Endothelial cell (in vitro differentiated cells): ENCODE measurements around the gene PSD. TPM values are rescaled to one million over a fixed set of nuclear protein-coding genes. Genes with fewer than 3 reads are reported as not detected.
A peak's percentile ranks its signal among the peaks of the same experiment; 100 is the strongest.

Source experiments
- DNase-seq: peaks from one replicate; pipeline ENCODE4 v3.0.0; 2021; ENCODE audit warnings: low spot score
- H3K27ac Mint-ChIP-seq: one replicate; pipeline ENCODE4 v1.8.0; 2021; ENCODE audit warnings: mixed read lengths, inconsistent platforms; ENCODE audit not compliant: unreplicated experiment
- H3K27me3 Mint-ChIP-seq: one replicate; pipeline ENCODE4 v1.8.0; 2021; ENCODE audit warnings: mild to moderate bottlenecking, moderate library complexity, mixed read lengths, inconsistent platforms; ENCODE audit not compliant: unreplicated experiment
- H3K36me3 Mint-ChIP-seq: one replicate; pipeline ENCODE4 v1.8.0; 2021; ENCODE audit warnings: mild to moderate bottlenecking, low read depth, mixed read lengths, inconsistent platforms; ENCODE audit not compliant: unreplicated experiment
- H3K4me1 Mint-ChIP-seq: one replicate; pipeline ENCODE4 v1.8.0; 2021; ENCODE audit warnings: mild to moderate bottlenecking, mixed read lengths, inconsistent platforms; ENCODE audit not compliant: unreplicated experiment
- H3K4me3 Mint-ChIP-seq: one replicate; pipeline ENCODE4 v1.8.0; 2021; ENCODE audit warnings: mild to moderate bottlenecking, mixed read lengths, inconsistent platforms; ENCODE audit not compliant: unreplicated experiment
- H3K9me3 Mint-ChIP-seq: one replicate; pipeline ENCODE4 v1.8.0; 2021; ENCODE audit warnings: mixed read lengths, inconsistent platforms; ENCODE audit not compliant: unreplicated experiment
- total RNA-seq: library from RNA; stranded (reverse); fragmentation: NEBNext Ultra II Directional; extraction: Animal tissue kit (Norgen Biotek cat#: 25700); gene quantifications from one replicate; pipeline ENCODE4 v1.2.1, GENCODE V29; 2021; ENCODE audit not compliant: unreplicated experiment
- TF ChIP-seq, protein P1 (sequence below): fragments of 200-600 bp; sonication (generic); IDR thresholded peaks from one replicate; pipeline ENCODE4 v1.5.0; 2021; ENCODE audit warnings: antibody characterized with exemption; ENCODE audit not compliant: unreplicated experiment

Gene PSD
- total RNA-seq, 1 donor from 2014 or later: 0.31 TPM

DNA sequence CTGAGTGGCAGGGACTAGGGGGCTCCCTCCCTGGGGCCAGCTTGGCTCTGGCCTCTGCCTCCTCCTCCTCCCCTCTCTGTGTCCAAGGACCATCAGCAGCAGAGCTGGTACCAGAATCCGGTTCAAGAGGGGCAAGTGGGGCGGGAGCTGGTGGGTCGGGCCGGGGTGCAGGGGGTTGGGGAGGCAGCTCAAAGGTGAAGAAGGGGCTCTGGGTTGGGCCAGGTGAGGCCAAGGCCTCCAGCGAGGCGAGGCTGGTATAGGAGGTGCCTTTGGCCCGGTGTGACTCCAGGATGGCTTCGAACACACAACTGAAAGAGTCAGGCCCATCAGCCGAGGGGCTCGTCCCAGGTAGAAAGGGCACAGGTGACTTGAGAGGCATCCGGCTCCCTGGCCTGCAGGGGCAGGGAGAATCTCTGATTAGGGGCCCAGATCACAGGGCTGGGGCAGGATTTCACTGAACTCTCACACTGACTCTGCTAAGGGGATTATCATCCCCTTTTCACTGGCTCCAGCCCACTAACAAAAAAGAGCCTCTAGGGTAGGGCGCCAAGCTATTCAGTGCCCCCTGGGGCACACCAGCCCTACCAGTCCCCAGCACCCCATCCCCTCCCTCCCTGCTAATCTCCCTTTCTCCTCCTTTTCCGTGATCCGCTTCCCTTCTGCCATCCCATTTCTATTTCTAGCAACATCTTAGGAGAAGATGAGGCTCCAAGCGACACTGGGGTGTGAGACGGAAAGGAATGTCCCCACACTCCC, 4.6 kb downstream of the PSD start:
- Mint-ChIP-seq H3K27me3 (peaks cover 32% of the 10 kb centered on the region), H3K36me3 (peaks cover 10% of the 10 kb centered on the region), H3K4me1 (peaks cover 15% of the 10 kb centered on the region), H3K4me3 (no peak overlapping the region), H3K9me3 (no peaks in the 10 kb centered on the region), H3K27ac (no peak overlapping the region)
- TF ChIP-seq, protein P1, sequence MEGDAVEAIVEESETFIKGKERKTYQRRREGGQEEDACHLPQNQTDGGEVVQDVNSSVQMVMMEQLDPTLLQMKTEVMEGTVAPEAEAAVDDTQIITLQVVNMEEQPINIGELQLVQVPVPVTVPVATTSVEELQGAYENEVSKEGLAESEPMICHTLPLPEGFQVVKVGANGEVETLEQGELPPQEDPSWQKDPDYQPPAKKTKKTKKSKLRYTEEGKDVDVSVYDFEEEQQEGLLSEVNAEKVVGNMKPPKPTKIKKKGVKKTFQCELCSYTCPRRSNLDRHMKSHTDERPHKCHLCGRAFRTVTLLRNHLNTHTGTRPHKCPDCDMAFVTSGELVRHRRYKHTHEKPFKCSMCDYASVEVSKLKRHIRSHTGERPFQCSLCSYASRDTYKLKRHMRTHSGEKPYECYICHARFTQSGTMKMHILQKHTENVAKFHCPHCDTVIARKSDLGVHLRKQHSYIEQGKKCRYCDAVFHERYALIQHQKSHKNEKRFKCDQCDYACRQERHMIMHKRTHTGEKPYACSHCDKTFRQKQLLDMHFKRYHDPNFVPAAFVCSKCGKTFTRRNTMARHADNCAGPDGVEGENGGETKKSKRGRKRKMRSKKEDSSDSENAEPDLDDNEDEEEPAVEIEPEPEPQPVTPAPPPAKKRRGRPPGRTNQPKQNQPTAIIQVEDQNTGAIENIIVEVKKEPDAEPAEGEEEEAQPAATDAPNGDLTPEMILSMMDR: no peak
- DNase-seq: no peak

- Mint-ChIP-seq H3K36me3 (peaks cover 13% of the 10 kb centered on the region), H3K9me3 (no peaks in the 10 kb centered on the region), H3K27me3 (peaks cover 31% of the 10 kb centered on the region), H3K4me3 (no peak overlapping the region), H3K27ac (no peak overlapping the region), H3K4me1 (peaks cover 16% of the 10 kb centered on the region)
- no peak for DNase-seq
- TF ChIP-seq, protein P1: no peak
Measured at GRCh38 chr10:102413053-102413705, 5.4 kb downstream of the PSD start.

DNA sequence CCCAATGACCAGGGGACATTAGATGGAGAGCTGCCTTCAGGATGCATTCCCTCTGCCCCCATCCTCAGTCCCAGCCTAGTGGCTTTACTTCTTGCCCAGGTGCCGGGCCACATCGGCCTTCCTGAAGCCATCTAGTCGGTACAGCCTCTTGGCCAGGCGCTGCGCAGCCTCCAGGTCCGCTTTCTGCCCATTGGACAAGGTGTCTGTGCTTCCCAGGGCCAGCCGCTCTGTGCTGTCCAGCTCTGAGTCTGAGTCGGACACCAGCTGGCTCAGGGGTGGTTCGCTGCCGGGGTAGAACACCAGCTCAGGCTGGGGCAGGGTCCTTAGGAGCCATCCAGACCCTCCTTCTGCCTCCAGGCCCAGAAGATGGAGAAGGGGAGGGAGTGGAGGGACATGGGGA, 6.3 kb downstream of the PSD start:
- no peak for DNase-seq
- peaks cover 19% of the 10 kb centered on the region for H3K4me1 Mint-ChIP-seq
- H3K36me3 Mint-ChIP-seq: peaks cover 12% of the 10 kb centered on the region
- no peaks in the 10 kb centered on the region for H3K9me3 Mint-ChIP-seq
- H3K27ac Mint-ChIP-seq: no peak overlapping the region
- TF ChIP-seq, protein P1: no peak
- no peak overlapping the region for H3K4me3 Mint-ChIP-seq
- H3K27me3 Mint-ChIP-seq: peaks cover 30% of the 10 kb centered on the region

DNA sequence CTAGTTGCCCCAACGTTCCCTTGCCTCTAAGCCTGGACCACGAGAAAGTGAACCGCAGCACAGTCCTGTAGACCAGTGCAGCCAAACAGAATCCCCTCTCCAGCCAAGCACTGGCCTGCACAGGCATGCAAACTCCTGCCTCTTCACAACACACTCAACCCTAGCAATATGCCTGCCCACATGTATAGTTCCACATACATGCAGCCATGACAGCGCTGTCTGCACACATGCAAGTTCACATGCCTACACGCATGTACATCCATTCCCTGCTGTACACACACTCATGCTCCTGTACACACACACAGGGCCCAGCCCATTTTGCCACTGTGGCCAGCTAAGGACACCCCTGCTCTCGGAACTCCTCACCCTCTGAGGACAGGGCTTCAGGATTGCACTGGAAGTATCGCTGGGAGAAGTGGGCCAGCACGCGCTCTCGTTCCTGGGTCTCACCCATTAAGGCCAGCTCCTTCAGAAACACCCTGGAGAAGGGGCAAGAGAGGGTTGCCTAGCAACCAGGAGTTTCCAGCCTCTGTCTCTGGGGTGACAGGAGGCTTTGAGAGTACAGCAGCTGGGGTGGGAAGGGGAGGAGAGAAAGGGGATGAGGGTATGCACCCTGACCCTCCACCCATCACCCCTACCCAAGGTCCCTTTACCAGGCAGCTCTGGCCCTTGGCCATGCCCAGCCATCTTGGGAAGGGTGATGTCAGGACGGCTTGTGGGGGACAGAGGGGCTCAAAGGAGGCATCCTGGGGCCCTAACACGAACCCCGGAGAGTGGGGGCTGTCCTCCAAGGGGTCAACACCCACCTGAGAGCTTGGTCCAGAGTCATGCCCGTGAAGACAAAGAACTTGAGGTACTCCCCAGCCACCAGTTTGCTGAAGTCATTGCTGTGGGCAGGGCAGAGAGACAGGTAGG, 7.0 kb downstream of the PSD start:
- H3K27me3 Mint-ChIP-seq: peaks cover 31% of the 10 kb centered on the region
- H3K4me3 Mint-ChIP-seq: peak overlapping the region; percentile 73
- TF ChIP-seq, protein P1: no peak

More for the DNA sequence above, 7.0 kb downstream of the PSD start:
- peaks cover 12% of the 10 kb centered on the region for H3K36me3 Mint-ChIP-seq
- peaks cover 19% of the 10 kb centered on the region for H3K4me1 Mint-ChIP-seq
- H3K27ac Mint-ChIP-seq: no peak overlapping the region
- no peaks in the 10 kb centered on the region for H3K9me3 Mint-ChIP-seq
- DNase-seq: no peak
